DOHH2 (cell line): ENCODE results near the gene ACP6.

ENCODE experiments used
- H3F3A ChIP-seq: fragments of 200-600 bp; sonication (generic), shearing (Covaris generic); 2 replicates; pipeline ENCODE4 v1.6.0; 2016; ENCODE audit warnings: antibody characterized with exemption, mild to moderate bottlenecking; ENCODE audit not compliant: control insufficient read depth, insufficient read depth
- H3K27ac ChIP-seq: fragments of 200-600 bp; sonication (generic); 2 replicates; pipeline ENCODE4 v1.5.1; 2014; ENCODE audit warnings: low read depth, mild to moderate bottlenecking, low read length, moderate library complexity
- H3K27me3 ChIP-seq: fragments of 200-600 bp; sonication (generic); 2 replicates; pipeline ENCODE4 v1.6.1; 2014; ENCODE audit warnings: mild to moderate bottlenecking, low read length, mixed read lengths; ENCODE audit not compliant: control insufficient read depth
- H3K36me3 ChIP-seq: fragments of 200-600 bp; sonication (generic); 2 replicates; pipeline ENCODE4 v1.6.1; 2014; ENCODE audit warnings: mild to moderate bottlenecking, low read length, moderate library complexity, mixed read lengths; ENCODE audit not compliant: control insufficient read depth
- H3K4me1 ChIP-seq: fragments of 200-600 bp; sonication (generic); 2 replicates; pipeline ENCODE4 v1.6.1; 2014; ENCODE audit warnings: mild to moderate bottlenecking, low read length, mixed read lengths; ENCODE audit not compliant: control insufficient read depth
- H3K4me2 ChIP-seq: fragments of 200-600 bp; sonication (generic); 2 replicates; pipeline ENCODE4 v1.6.0; 2014; ENCODE audit warnings: mild to moderate bottlenecking, low read length, moderate library complexity
- H3K4me3 ChIP-seq: fragments of 200-600 bp; sonication (generic); 2 replicates; pipeline ENCODE4 v1.5.1; 2014; ENCODE audit warnings: mild to moderate bottlenecking, low read length, mixed read lengths
- H3K79me2 ChIP-seq: fragments of 200-600 bp; sonication (generic); 2 replicates; pipeline ENCODE4 v1.6.1; 2014; ENCODE audit warnings: mild to moderate bottlenecking, low read length, mixed read lengths; ENCODE audit not compliant: control insufficient read depth
- H3K9me2 ChIP-seq: fragments of 200-600 bp; sonication (generic); replicated peaks from 2 replicates; pipeline ENCODE4 v1.6.1; 2014; ENCODE audit warnings: mild to moderate bottlenecking, low read length, mixed read lengths; ENCODE audit not compliant: control insufficient read depth
- H3K9me3 ChIP-seq: fragments of 200-600 bp; sonication (generic); 2 replicates; pipeline ENCODE4 v1.6.1; 2014; ENCODE audit warnings: antibody characterized with exemption, low read length, mixed read lengths; ENCODE audit not compliant: control insufficient read depth, insufficient read depth
- H4K20me1 ChIP-seq: fragments of 200-600 bp; sonication (generic); 2 replicates; pipeline ENCODE4 v1.6.0; 2014; ENCODE audit warnings: low read depth, mild to moderate bottlenecking, antibody characterized with exemption, low read length, moderate library complexity; ENCODE audit not compliant: control insufficient read depth, insufficient read depth
- CTCF ChIP-seq: fragments of 200-600 bp; sonication (generic); IDR thresholded peaks from one replicate; pipeline ENCODE4 v1.5.1; 2014; ENCODE audit warnings: antibody characterized with exemption, mild to moderate bottlenecking, low read depth, low read length; ENCODE audit not compliant: poor library complexity, severe bottlenecking
- EZH2phosphoT487 ChIP-seq: fragments of 200-600 bp; sonication (generic); IDR thresholded peaks from 2 replicates; pipeline ENCODE4 v1.6.1; 2017; ENCODE audit warnings: borderline replicate concordance, mild to moderate bottlenecking, antibody characterized with exemption, low read length, moderate library complexity, mixed read lengths

The ACP6 gene

GRCh38 chr1:147641291-147641690 is 29.0 kb downstream of the ACP6 start:
- TF ChIP-seq EZH2phosphoT487 (no peak), CTCF (no peak)
- H3K27me3 ChIP-seq = no peaks in the 10 kb centered on the region
- H3F3A ChIP-seq = no peaks in the 10 kb centered on the region
- no peaks in the 10 kb centered on the region for H3K9me3 ChIP-seq
- no peaks in the 10 kb centered on the region for H4K20me1 ChIP-seq
- no peaks in the 10 kb centered on the region for H3K79me2 ChIP-seq
- no peak overlapping the region for H3K4me3 ChIP-seq
- H3K4me2 ChIP-seq = no peak overlapping the region
- no peak overlapping the region for H3K27ac ChIP-seq
- H3K9me2 ChIP-seq = no peaks in the 10 kb centered on the region
- no peaks in the 10 kb centered on the region for H3K4me1 ChIP-seq
- no peaks in the 10 kb centered on the region for H3K36me3 ChIP-seq

- no peaks in the 10 kb centered on the region for H3K27me3 ChIP-seq
- TF ChIP-seq CTCF (peak; percentile 84), EZH2phosphoT487 (no peak)
- H3K79me2 ChIP-seq = no peaks in the 10 kb centered on the region
- no peak overlapping the region for H3K4me3 ChIP-seq
- H3F3A ChIP-seq = no peaks in the 10 kb centered on the region
- no peak overlapping the region for H3K27ac ChIP-seq
- H3K4me2 ChIP-seq = no peak overlapping the region
- no peaks in the 10 kb centered on the region for H3K9me3 ChIP-seq
- no peaks in the 10 kb centered on the region for H3K4me1 ChIP-seq
- H4K20me1 ChIP-seq = no peaks in the 10 kb centered on the region
- no peaks in the 10 kb centered on the region for H3K9me2 ChIP-seq
- H3K36me3 ChIP-seq = no peaks in the 10 kb centered on the region
Observed at GRCh38 chr1:147640553-147641165, 29.7 kb downstream of the ACP6 start.

GRCh38 chr1:147636314-147636713 is 34.0 kb downstream of the ACP6 start:
- Histone ChIP-seq H3K27me3 (no peaks in the 10 kb centered on the region), H3F3A (no peaks in the 10 kb centered on the region), H3K36me3 (no peaks in the 10 kb centered on the region), H3K4me3 (no peak overlapping the region), H3K27ac (no peak overlapping the region), H3K9me2 (no peaks in the 10 kb centered on the region), H3K79me2 (no peaks in the 10 kb centered on the region), H4K20me1 (no peaks in the 10 kb centered on the region), H3K4me1 (no peaks in the 10 kb centered on the region), H3K4me2 (no peak overlapping the region), H3K9me3 (no peaks in the 10 kb centered on the region)
- TF ChIP-seq EZH2phosphoT487 = no peak
- TF ChIP-seq CTCF = no peak

GRCh38 chr1:147635342-147635741 is 35.0 kb downstream of the ACP6 start:
- Histone ChIP-seq H3K4me1 (no peaks in the 10 kb centered on the region), H3F3A (no peaks in the 10 kb centered on the region), H3K4me2 (no peak overlapping the region), H3K79me2 (no peaks in the 10 kb centered on the region), H3K4me3 (no peak overlapping the region), H3K27ac (no peak overlapping the region), H3K9me3 (no peaks in the 10 kb centered on the region), H4K20me1 (no peaks in the 10 kb centered on the region), H3K36me3 (no peaks in the 10 kb centered on the region), H3K27me3 (no peaks in the 10 kb centered on the region), H3K9me2 (no peaks in the 10 kb centered on the region)
- TF ChIP-seq CTCF (no peak), EZH2phosphoT487 (no peak)
